ENCODE results near the gene RTRAF.

RTRAF gene

DNA sequence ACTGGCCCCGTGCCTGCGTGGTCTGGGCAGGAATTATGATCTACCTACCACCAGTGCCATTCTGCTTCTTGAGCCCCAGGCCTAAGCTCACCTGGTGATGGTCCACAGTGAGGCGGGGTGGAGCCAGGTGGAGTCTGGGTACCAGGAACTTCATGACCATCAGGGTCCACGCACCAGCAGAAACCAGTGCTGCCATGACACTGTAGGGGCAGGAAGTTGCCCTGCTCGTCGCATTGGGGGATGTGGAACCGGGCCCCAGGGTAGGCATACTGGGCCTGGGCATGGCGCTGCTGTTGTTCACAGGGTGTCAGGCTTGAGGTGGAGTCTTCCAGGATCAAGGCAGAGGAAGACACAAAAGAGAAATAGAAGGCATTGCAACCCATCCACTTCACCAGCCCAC lies 29.6 kb downstream of the RTRAF start:
- Histone ChIP-seq H3K4me1 (peaks cover 55 to 100% (median 92%) of the 10 kb centered on the region in 10 experiments), H3K9ac (no peak overlapping the region), H3K4me3 (no peak overlapping the region), H4K20me1 (no peaks in the 10 kb centered on the region), H3K27ac (peak overlapping the region in 3 of 11 experiments; percentile 28 to 77 (median 75); a peak in 5 of 22 replicates), H3K27me3 (no peaks in the 10 kb centered on the region), H3K9me3 (replicated peaks in 1 of 11) (peaks cover 1 to 17% (median 6%) of the 10 kb centered on the region in 11 experiments; a peak in 17 of 22 replicates), H3K4me2 (peak overlapping the region in 8 of 11 experiments; percentile 12 to 94 (median 80); a peak in 12 of 22 replicates), H3K36me3 (peaks cover 0 to 84% (median 20%) of the 10 kb centered on the region in 11 experiments; a peak in 16 of 22 replicates)
- no peak for TF ChIP-seq Cebpa-rat (IDR thresholded peaks at IDR 0.05)

- Histone ChIP-seq H3K9ac (peak overlapping the region in 4 of 11 experiments; percentile 42 to 50 (median 47); a peak in 4 of 22 replicates), H3K4me1 (peaks cover 46 to 88% (median 81%) of the 10 kb centered on the region in 10 experiments), H3K4me2 (peak overlapping the region in 10 of 11 experiments; percentile 66 to 94 (median 78); a peak in 20 of 22 replicates), H3K9me3 (replicated peaks in 1 of 11) (peaks cover 9 to 30% (median 18%) of the 10 kb centered on the region in 11 experiments), H3K4me3 (peak overlapping the region in 1 of 10 experiments; percentile 9; a peak in 1 of 20 replicates), H3K27ac (peak overlapping the region in 8 of 11 experiments; percentile 43 to 77 (median 66); a peak in 15 of 22 replicates), H3K27me3 (no peaks in the 10 kb centered on the region), H4K20me1 (no peaks in the 10 kb centered on the region), H3K36me3 (peaks cover 0 to 86% (median 33%) of the 10 kb centered on the region in 11 experiments; a peak in 16 of 22 replicates)
- TF ChIP-seq Cebpa-rat (IDR thresholded peaks at IDR 0.05) = no peak
Measured at GRCh38 chr14:52020161-52020714, 30.9 kb downstream of the RTRAF start.

- Histone ChIP-seq H3K4me1 (peaks cover 46 to 87% (median 78%) of the 10 kb centered on the region in 10 experiments), H3K4me2 (peak overlapping the region; percentile 44 to 94 (median 77)), H3K27me3 (no peaks in the 10 kb centered on the region), H3K9me3 (replicated peaks in 1 of 11) (peaks cover 9 to 38% (median 23%) of the 10 kb centered on the region in 11 experiments), H3K36me3 (peaks cover 0 to 86% (median 41%) of the 10 kb centered on the region in 11 experiments; a peak in 16 of 22 replicates), H4K20me1 (no peaks in the 10 kb centered on the region), H3K4me3 (peak overlapping the region in 2 of 10 experiments; percentile 9 to 26; a peak in 3 of 20 replicates), H3K27ac (peak overlapping the region in 9 of 11 experiments; percentile 23 to 77 (median 64); a peak in 17 of 22 replicates), H3K9ac (peak overlapping the region in 6 of 11 experiments; percentile 0 to 50 (median 44); a peak in 11 of 22 replicates)
- TF ChIP-seq Cebpa-rat (IDR thresholded peaks at IDR 0.05) = no peak
Measured at GRCh38 chr14:52020866-52021717, 31.7 kb downstream of the RTRAF start.

GRCh38 chr14:52021957-52022600 lies 32.7 kb downstream of the RTRAF start:
- no peaks in the 10 kb centered on the region for H3K27me3 ChIP-seq
- peak overlapping the region in 3 of 11 experiments; percentile 26 to 47 (median 42); a peak in 2 of 22 replicates for H3K9ac ChIP-seq
- H3K9me3 ChIP-seq (replicated peaks in 1 of 11) = peaks cover 9 to 46% (median 24%) of the 10 kb centered on the region in 11 experiments
- H4K20me1 ChIP-seq = no peaks in the 10 kb centered on the region
- H3K36me3 ChIP-seq = peaks cover 0 to 88% (median 50%) of the 10 kb centered on the region in 11 experiments; a peak in 17 of 22 replicates
- peaks cover 37 to 77% (median 68%) of the 10 kb centered on the region in 10 experiments for H3K4me1 ChIP-seq
- no peak for TF ChIP-seq Cebpa-rat (IDR thresholded peaks at IDR 0.05)
- H3K27ac ChIP-seq = peak overlapping the region in 9 of 11 experiments; percentile 23 to 77 (median 64); a peak in 15 of 22 replicates
- H3K4me2 ChIP-seq = peak overlapping the region; percentile 44 to 94 (median 77)
- H3K4me3 ChIP-seq = peak overlapping the region in 2 of 10 experiments; percentile 8 to 26; a peak in 2 of 20 replicates

GRCh38 chr14:52023518-52023917 lies 34.2 kb downstream of the RTRAF start:
- H3K27me3 ChIP-seq = no peaks in the 10 kb centered on the region
- H3K4me3 ChIP-seq = no peak overlapping the region
- no peaks in the 10 kb centered on the region for H4K20me1 ChIP-seq
- no peak for TF ChIP-seq Cebpa-rat (IDR thresholded peaks at IDR 0.05)
- no peak overlapping the region; a peak in 2 of 22 replicates for H3K27ac ChIP-seq
- peaks cover 37 to 63% (median 55%) of the 10 kb centered on the region in 10 experiments for H3K4me1 ChIP-seq
- H3K9ac ChIP-seq = no peak overlapping the region
- H3K4me2 ChIP-seq = peak overlapping the region in 3 of 11 experiments; percentile 73 to 94 (median 83); a peak in 6 of 22 replicates
- H3K36me3 ChIP-seq = peaks cover 0 to 88% (median 59%) of the 10 kb centered on the region in 11 experiments; a peak in 17 of 22 replicates
- H3K9me3 ChIP-seq (replicated peaks in 1 of 11) = peaks cover 9 to 44% (median 24%) of the 10 kb centered on the region in 11 experiments

DNA sequence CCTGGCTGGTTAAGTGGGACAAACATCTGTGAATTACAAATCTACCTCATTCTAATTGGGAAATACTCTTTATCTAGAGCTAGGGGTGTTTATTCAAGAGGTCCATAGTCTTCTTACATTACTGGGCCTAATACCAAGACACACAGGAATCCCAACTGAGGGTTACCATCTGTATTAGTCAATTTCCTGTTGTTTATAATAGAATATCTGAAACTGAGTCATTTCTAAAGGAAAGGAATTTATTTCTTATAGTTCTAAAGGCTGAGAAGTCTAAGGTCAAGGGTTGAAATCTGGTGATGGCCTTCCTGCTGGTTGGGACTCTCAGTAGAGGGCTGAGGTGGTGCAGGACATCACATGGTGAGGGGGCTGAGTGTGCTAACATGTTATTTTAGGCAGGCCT lies 36.0 kb downstream of the RTRAF start:
- Histone ChIP-seq H3K4me2 (peak overlapping the region in 9 of 11 experiments; percentile 10 to 55 (median 41); a peak in 15 of 22 replicates), H3K27me3 (no peaks in the 10 kb centered on the region), H3K36me3 (peaks cover 0 to 89% (median 59%) of the 10 kb centered on the region in 11 experiments; a peak in 16 of 22 replicates), H4K20me1 (no peaks in the 10 kb centered on the region), H3K9ac (no peak overlapping the region), H3K4me3 (no peak overlapping the region), H3K9me3 (replicated peaks in 1 of 11) (peaks cover 9 to 38% (median 24%) of the 10 kb centered on the region in 11 experiments), H3K4me1 (peaks cover 36 to 56% (median 46%) of the 10 kb centered on the region in 10 experiments), H3K27ac (peak overlapping the region in 5 of 11 experiments; percentile 17 to 44 (median 32); a peak in 5 of 22 replicates)
- TF ChIP-seq Cebpa-rat (IDR thresholded peaks at IDR 0.05) = no peak

DNA sequence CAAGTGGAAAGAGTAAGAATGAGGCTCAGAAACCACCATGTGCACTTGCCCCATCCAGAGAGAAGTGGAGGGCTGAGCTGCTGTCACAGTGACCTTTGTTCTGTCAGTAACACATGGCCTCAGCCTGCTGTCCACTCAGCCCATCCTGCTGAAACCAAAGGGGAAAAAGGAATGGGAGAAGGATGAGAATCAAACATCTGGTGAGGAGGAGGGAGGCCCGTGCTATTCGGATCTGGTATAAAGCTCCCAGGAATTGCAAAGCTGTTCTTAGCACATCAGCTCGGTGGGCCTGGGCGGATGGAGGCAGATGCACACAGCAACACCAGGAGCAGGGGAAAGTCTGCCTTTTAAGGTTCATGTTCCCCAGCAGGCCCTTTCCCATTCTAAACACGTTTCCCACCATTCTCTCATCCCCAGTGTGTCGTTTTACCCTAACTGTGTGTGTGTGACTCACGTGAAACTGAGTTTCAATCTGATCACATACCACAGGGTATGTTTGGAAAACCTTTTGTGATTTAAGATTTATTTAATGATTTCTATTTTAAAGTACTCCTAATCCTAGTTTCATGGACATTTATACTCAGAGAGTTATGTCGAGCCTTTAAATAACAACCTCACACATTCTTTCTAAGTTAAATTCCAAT lies 36.8 kb downstream of the RTRAF start:
- Histone ChIP-seq H3K27me3 (no peaks in the 10 kb centered on the region), H3K4me3 (no peak overlapping the region), H4K20me1 (no peaks in the 10 kb centered on the region), H3K4me1 (peaks cover 27 to 47% (median 38%) of the 10 kb centered on the region in 10 experiments), H3K27ac (peak overlapping the region in 2 of 11 experiments; percentile 27 to 44; a peak in 2 of 22 replicates), H3K9ac (no peak overlapping the region), H3K9me3 (replicated peaks in 1 of 11) (peaks cover 9 to 38% (median 24%) of the 10 kb centered on the region in 11 experiments), H3K4me2 (peak overlapping the region in 3 of 11 experiments; percentile 38 to 55 (median 54); a peak in 5 of 22 replicates), H3K36me3 (peaks cover 0 to 97% (median 59%) of the 10 kb centered on the region in 11 experiments; a peak in 16 of 22 replicates)
- no peak for TF ChIP-seq Cebpa-rat (IDR thresholded peaks at IDR 0.05)

Data from BLaER1 treated with 17β-estradiol and CSF1 and Interleukin-3, amounts not matched to agents 10 nM and 100 nM (cell line).